GM12878 (cell line): ENCODE measurements around the gene BOD1L1.

Experiments used
- CBFB ChIP-seq: IDR thresholded peaks from 2 replicates; pipeline ENCODE4 v1.6.1; 2016; ENCODE audit warnings: antibody characterized with exemption, low read depth
- CEBPB ChIP-seq, 2 experiments: fragments of 150-350 bp in 1 of 2; IDR thresholded peaks; 2 replicates each; pipeline ENCODE4 v1.6.1; 2012 to 2014; ENCODE audit warnings: low read depth in 2 of 2, low read length in 2 of 2, borderline replicate concordance in 1 of 2, inconsistent platforms in 1 of 2
- MYB ChIP-seq: fragments of 150-350 bp; IDR thresholded peaks from 2 replicates; pipeline ENCODE4 v1.6.1; 2014; ENCODE audit warnings: mild to moderate bottlenecking, low read depth, low read length, borderline replicate concordance
- ZNF24 ChIP-seq: fragments of 450-650 bp; IDR thresholded peaks from 2 replicates; pipeline ENCODE4 v1.6.1; 2017; ENCODE audit warnings: antibody characterized with exemption, mild to moderate bottlenecking
- TF ChIP-seq, protein P1 (sequence below), 3 experiments: IDR thresholded peaks in 2 of 3; conservative IDR thresholded peaks in 1 of 3; 2 replicates each; pipeline ENCODE4 v1.5.1; 2011; ENCODE audit warnings: low read depth in 3 of 3, low read length in 3 of 3, mild to moderate bottlenecking in 3 of 3, control low read depth in 2 of 3, moderate library complexity in 2 of 3, inconsistent platforms in 1 of 3, mixed read lengths in 1 of 3; ENCODE audit not compliant: control insufficient read depth in 2 of 3, insufficient read depth in 1 of 3; ENCODE audit errors: extremely low read depth in 1 of 3
- TF ChIP-seq, protein P2 (sequence below): IDR thresholded peaks from 2 replicates; pipeline ENCODE4 v1.6.1; 2012; ENCODE audit warnings: low read depth, low read length, improper control_type of control experiment

DNA sequence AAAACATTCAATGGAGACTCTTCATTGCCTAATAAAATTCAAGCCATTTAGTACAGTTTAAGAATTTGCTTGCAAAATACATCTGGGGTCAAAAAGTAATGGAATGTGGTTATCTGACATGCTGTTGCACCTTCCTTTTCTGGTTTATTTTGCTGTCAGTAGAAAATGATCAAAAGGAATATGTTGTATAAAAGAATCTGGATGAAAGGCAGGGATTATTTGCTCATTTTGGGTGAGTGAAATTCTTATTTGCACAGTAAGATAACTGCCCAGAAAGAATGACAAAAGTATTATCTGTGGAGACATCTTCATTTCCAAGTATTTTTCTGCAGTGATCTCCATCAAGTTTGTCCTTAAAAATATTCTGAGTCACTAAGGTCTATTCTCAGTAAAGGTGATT, 30.4 kb downstream of the BOD1L1 start:
- TF ChIP-seq, protein P1, sequence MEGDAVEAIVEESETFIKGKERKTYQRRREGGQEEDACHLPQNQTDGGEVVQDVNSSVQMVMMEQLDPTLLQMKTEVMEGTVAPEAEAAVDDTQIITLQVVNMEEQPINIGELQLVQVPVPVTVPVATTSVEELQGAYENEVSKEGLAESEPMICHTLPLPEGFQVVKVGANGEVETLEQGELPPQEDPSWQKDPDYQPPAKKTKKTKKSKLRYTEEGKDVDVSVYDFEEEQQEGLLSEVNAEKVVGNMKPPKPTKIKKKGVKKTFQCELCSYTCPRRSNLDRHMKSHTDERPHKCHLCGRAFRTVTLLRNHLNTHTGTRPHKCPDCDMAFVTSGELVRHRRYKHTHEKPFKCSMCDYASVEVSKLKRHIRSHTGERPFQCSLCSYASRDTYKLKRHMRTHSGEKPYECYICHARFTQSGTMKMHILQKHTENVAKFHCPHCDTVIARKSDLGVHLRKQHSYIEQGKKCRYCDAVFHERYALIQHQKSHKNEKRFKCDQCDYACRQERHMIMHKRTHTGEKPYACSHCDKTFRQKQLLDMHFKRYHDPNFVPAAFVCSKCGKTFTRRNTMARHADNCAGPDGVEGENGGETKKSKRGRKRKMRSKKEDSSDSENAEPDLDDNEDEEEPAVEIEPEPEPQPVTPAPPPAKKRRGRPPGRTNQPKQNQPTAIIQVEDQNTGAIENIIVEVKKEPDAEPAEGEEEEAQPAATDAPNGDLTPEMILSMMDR (IDR thresholded peaks at IDR 0.05 in 2 of 3, conservative IDR thresholded peaks at IDR 0.05 in 1 of 3; ENCODE audit: control insufficient read depth in 2 of 3, extremely low read depth in 1 of 3, insufficient read depth in 1 of 3, low read depth in 3 of 3, low read length in 3 of 3) = no peak
- no peak for TF ChIP-seq CBFB
- TF ChIP-seq ZNF24 = no peak
- TF ChIP-seq, protein P2, sequence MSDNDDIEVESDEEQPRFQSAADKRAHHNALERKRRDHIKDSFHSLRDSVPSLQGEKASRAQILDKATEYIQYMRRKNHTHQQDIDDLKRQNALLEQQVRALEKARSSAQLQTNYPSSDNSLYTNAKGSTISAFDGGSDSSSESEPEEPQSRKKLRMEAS = no peak
- no peak for TF ChIP-seq CEBPB (IDR thresholded peaks at IDR 0.05; ENCODE audit: borderline replicate concordance in 1 of 2, low read depth in 2 of 2, low read length in 2 of 2)
- no peak for TF ChIP-seq MYB
